Measurements from ENCODE around the gene UBE2J2. TPM values are rescaled to one million over a fixed set of nuclear protein-coding genes. Genes with fewer than 3 reads are reported as not detected.
A peak's percentile ranks its signal among the peaks of the same experiment; 100 is the strongest.

The UBE2J2 gene
- total RNA-seq, result 65.1 and 78.0 TPM in 2 replicates

GRCh38 chr1:1273512-1274298, at the start of gene UBE2J2:
Gene UBE2J2, minus strand, starts transcription at chr1:1273854. Its CDS starts 5,862 bp downstream, at chr1:1267992.
- Histone ChIP-seq H3K27me3 (ENCODE audit: control insufficient read depth, insufficient read depth, low read length) (no peaks in the 10 kb centered on the region), H3K36me3 (ENCODE audit: control insufficient read depth, insufficient read depth, low read length) (no peaks in the 10 kb centered on the region), H3K4me3 (ENCODE audit: low read depth, low read length) (peak within 1 kb of the TSS; percentile 91)
- no peak for TF ChIP-seq CTCF (IDR thresholded peaks at IDR 0.05; ENCODE audit: insufficient read depth, low read length, poor library complexity, severe bottlenecking)
- DNase-seq (ENCODE audit: low read depth), result no peak

GRCh38 chr1:1322952-1323351, 49.3 kb upstream of the UBE2J2 start:
- no peak for DNase-seq (ENCODE audit: low read depth)

GRCh38 chr1:1322418-1322817, 48.8 kb upstream of the UBE2J2 start:
- DNase-seq (ENCODE audit: low read depth), result no peak
- peaks cover 2% of the 10 kb centered on the region for H3K36me3 ChIP-seq (ENCODE audit: control insufficient read depth, insufficient read depth, low read length)
- TF ChIP-seq CTCF (IDR thresholded peaks at IDR 0.05; ENCODE audit: insufficient read depth, low read length, poor library complexity, severe bottlenecking), result no peak
- H3K4me3 ChIP-seq (ENCODE audit: low read depth, low read length), result no peak overlapping the region
- no peaks in the 10 kb centered on the region for H3K27me3 ChIP-seq (ENCODE audit: control insufficient read depth, insufficient read depth, low read length)

More at GRCh38 chr1:1322952-1323351, 49.3 kb upstream of the UBE2J2 start:
- Histone ChIP-seq H3K27me3 (ENCODE audit: control insufficient read depth, insufficient read depth, low read length) (no peaks in the 10 kb centered on the region), H3K4me3 (ENCODE audit: low read depth, low read length) (no peak overlapping the region), H3K36me3 (ENCODE audit: control insufficient read depth, insufficient read depth, low read length) (peaks cover 2% of the 10 kb centered on the region)
- TF ChIP-seq CTCF (IDR thresholded peaks at IDR 0.05; ENCODE audit: insufficient read depth, low read length, poor library complexity, severe bottlenecking), result no peak

- no peak for TF ChIP-seq CTCF (IDR thresholded peaks at IDR 0.05; ENCODE audit: insufficient read depth, low read length, poor library complexity, severe bottlenecking)
- DNase-seq (ENCODE audit: low read depth), result no peak
- Histone ChIP-seq H3K27me3 (ENCODE audit: control insufficient read depth, insufficient read depth, low read length) (no peaks in the 10 kb centered on the region), H3K4me3 (ENCODE audit: low read depth, low read length) (no peak overlapping the region), H3K36me3 (ENCODE audit: control insufficient read depth, insufficient read depth, low read length) (peaks cover 2% of the 10 kb centered on the region)
Observed at GRCh38 chr1:1321477-1321876, 47.8 kb upstream of the UBE2J2 start.

GRCh38 chr1:1320666-1321448, 47.2 kb upstream of the UBE2J2 start:
- Histone ChIP-seq H3K36me3 (ENCODE audit: control insufficient read depth, insufficient read depth, low read length) (peaks cover 2% of the 10 kb centered on the region), H3K27me3 (ENCODE audit: control insufficient read depth, insufficient read depth, low read length) (no peaks in the 10 kb centered on the region), H3K4me3 (ENCODE audit: low read depth, low read length) (no peak overlapping the region)
- TF ChIP-seq CTCF (IDR thresholded peaks at IDR 0.05; ENCODE audit: insufficient read depth, low read length, poor library complexity, severe bottlenecking), result no peak
- no peak for DNase-seq (ENCODE audit: low read depth)

Measured in kidney epithelial cell (primary cell).